BLaER1 treated with 17β-estradiol and CSF1 and Interleukin-3, amounts not matched to agents 10 nM and 100 nM (cell line): ENCODE measurements around the gene SELENOI.

Experiments used
- H3K27ac ChIP-seq, 11 experiments: shearing (Covaris generic); formaldehyde crosslinking; 2 replicates each; pipeline ENCODE4 v1.8.1; 2022
- H3K27me3 ChIP-seq, 11 experiments: shearing (Covaris generic); formaldehyde crosslinking; 2 replicates each; pipeline ENCODE4 v1.8.1; 2022
- H3K36me3 ChIP-seq, 11 experiments: shearing (Covaris generic); formaldehyde crosslinking; 2 replicates each; pipeline ENCODE4 v1.8.1; 2022
- H3K4me1 ChIP-seq, 10 experiments: shearing (Covaris generic); formaldehyde crosslinking; 2 replicates each; pipeline ENCODE4 v1.8.1; 2022
- H3K4me2 ChIP-seq, 11 experiments: shearing (Covaris generic); formaldehyde crosslinking; 2 replicates each; pipeline ENCODE4 v1.8.1; 2022
- H3K4me3 ChIP-seq, 10 experiments: shearing (Covaris generic); formaldehyde crosslinking; 2 replicates each; pipeline ENCODE4 v1.8.1; 2022
- H3K9ac ChIP-seq, 11 experiments: shearing (Covaris generic); formaldehyde crosslinking; 2 replicates each; pipeline ENCODE4 v1.8.1; 2022
- H3K9me3 ChIP-seq, 11 experiments: shearing (Covaris generic); formaldehyde crosslinking; replicated peaks in 1 of 11; 2 replicates each; pipeline ENCODE4 v1.8.1; 2022
- H4K20me1 ChIP-seq, 11 experiments: shearing (Covaris generic); formaldehyde crosslinking; 2 replicates each; pipeline ENCODE4 v1.8.1; 2022
- Cebpa-rat ChIP-seq, 11 experiments: shearing (Covaris generic); IDR thresholded peaks; 2 replicates each; pipeline ENCODE4 v1.8.1; 2022

The SELENOI gene

GRCh38 chr2:26407526-26407925 lies 61.6 kb downstream of the SELENOI start:
- Histone ChIP-seq H3K4me1 (peaks cover 0 to 6% (median 0%) of the 10 kb centered on the region in 10 experiments; a peak in 1 of 20 replicates), H3K36me3 (no peaks in the 10 kb centered on the region), H3K4me2 (no peak overlapping the region), H3K9ac (no peak overlapping the region), H3K27me3 (peaks cover 0 to 3% (median 0%) of the 10 kb centered on the region in 11 experiments; a peak in 2 of 22 replicates), H3K27ac (no peak overlapping the region), H3K4me3 (no peak overlapping the region), H4K20me1 (no peaks in the 10 kb centered on the region), H3K9me3 (no peaks in the 10 kb centered on the region)
- TF ChIP-seq Cebpa-rat (IDR thresholded peaks at IDR 0.05): no peak

GRCh38 chr2:26409785-26410184 lies 63.8 kb downstream of the SELENOI start:
- TF ChIP-seq Cebpa-rat (IDR thresholded peaks at IDR 0.05): no peak
- no peak overlapping the region for H3K4me3 ChIP-seq
- no peaks in the 10 kb centered on the region for H3K9me3 ChIP-seq
- no peaks in the 10 kb centered on the region for H4K20me1 ChIP-seq
- no peaks in the 10 kb centered on the region for H3K36me3 ChIP-seq
- no peak overlapping the region for H3K4me2 ChIP-seq
- H3K27ac ChIP-seq: no peak overlapping the region
- H3K9ac ChIP-seq: no peak overlapping the region
- H3K27me3 ChIP-seq: no peaks in the 10 kb centered on the region
- H3K4me1 ChIP-seq: peaks cover 0 to 6% (median 0%) of the 10 kb centered on the region in 10 experiments; a peak in 1 of 20 replicates

GRCh38 chr2:26410764-26411243 lies 64.9 kb downstream of the SELENOI start:
- Histone ChIP-seq H3K36me3 (no peaks in the 10 kb centered on the region), H3K4me3 (no peak overlapping the region), H4K20me1 (no peaks in the 10 kb centered on the region), H3K9ac (no peak overlapping the region), H3K9me3 (no peaks in the 10 kb centered on the region), H3K27ac (no peak overlapping the region), H3K4me2 (no peak overlapping the region), H3K27me3 (no peaks in the 10 kb centered on the region), H3K4me1 (peaks cover 0 to 6% (median 0%) of the 10 kb centered on the region in 10 experiments; a peak in 1 of 20 replicates)
- TF ChIP-seq Cebpa-rat (IDR thresholded peaks at IDR 0.05): no peak

- no peak for TF ChIP-seq Cebpa-rat (IDR thresholded peaks at IDR 0.05)
- no peaks in the 10 kb centered on the region for H4K20me1 ChIP-seq
Measured at GRCh38 chr2:26411419-26411818, 65.5 kb downstream of the SELENOI start.

GRCh38 chr2:26412091-26412673 lies 66.2 kb downstream of the SELENOI start:
- Histone ChIP-seq H3K27ac (peak overlapping the region in 3 of 11 experiments; percentile 1 to 32 (median 25); a peak in 4 of 22 replicates), H3K9ac (no peak overlapping the region), H3K36me3 (no peaks in the 10 kb centered on the region), H4K20me1 (no peaks in the 10 kb centered on the region), H3K4me3 (no peak overlapping the region), H3K4me1 (peaks cover 0 to 6% (median 0%) of the 10 kb centered on the region in 10 experiments; a peak in 1 of 20 replicates), H3K9me3 (no peaks in the 10 kb centered on the region), H3K27me3 (no peaks in the 10 kb centered on the region), H3K4me2 (peak overlapping the region in 3 of 11 experiments; percentile 1 to 32 (median 12); a peak in 2 of 22 replicates)
- no peak for TF ChIP-seq Cebpa-rat (IDR thresholded peaks at IDR 0.05)

More at GRCh38 chr2:26411419-26411818, 65.5 kb downstream of the SELENOI start:
- Histone ChIP-seq H3K4me1 (peaks cover 0 to 6% (median 0%) of the 10 kb centered on the region in 10 experiments; a peak in 1 of 20 replicates), H3K27me3 (no peaks in the 10 kb centered on the region), H3K9ac (no peak overlapping the region), H3K4me3 (no peak overlapping the region), H3K4me2 (no peak overlapping the region), H3K9me3 (no peaks in the 10 kb centered on the region), H3K27ac (no peak overlapping the region; a peak in 1 of 22 replicates), H3K36me3 (no peaks in the 10 kb centered on the region)

- H3K9ac ChIP-seq: no peak overlapping the region
- no peaks in the 10 kb centered on the region for H3K9me3 ChIP-seq
- H3K27ac ChIP-seq: no peak overlapping the region
- H3K4me2 ChIP-seq: no peak overlapping the region
- H3K4me1 ChIP-seq: peaks cover 0 to 6% (median 0%) of the 10 kb centered on the region in 10 experiments; a peak in 1 of 20 replicates
- H3K4me3 ChIP-seq: no peak overlapping the region
- no peaks in the 10 kb centered on the region for H4K20me1 ChIP-seq
- H3K36me3 ChIP-seq: no peaks in the 10 kb centered on the region
- TF ChIP-seq Cebpa-rat (IDR thresholded peaks at IDR 0.05): no peak
- H3K27me3 ChIP-seq: no peaks in the 10 kb centered on the region
Measured at GRCh38 chr2:26414311-26414710, 68.4 kb downstream of the SELENOI start.

GRCh38 chr2:26421961-26422360 lies 76.0 kb downstream of the SELENOI start:
- no peaks in the 10 kb centered on the region for H3K27me3 ChIP-seq
- H3K27ac ChIP-seq: no peak overlapping the region
- TF ChIP-seq Cebpa-rat (IDR thresholded peaks at IDR 0.05): no peak
- no peak overlapping the region for H3K4me3 ChIP-seq
- no peaks in the 10 kb centered on the region for H3K36me3 ChIP-seq
- no peak overlapping the region for H3K4me2 ChIP-seq
- H3K9me3 ChIP-seq: no peaks in the 10 kb centered on the region
- H3K4me1 ChIP-seq: peaks cover 0 to 9% (median 3%) of the 10 kb centered on the region in 10 experiments; a peak in 4 of 20 replicates
- no peaks in the 10 kb centered on the region for H4K20me1 ChIP-seq
- no peak overlapping the region for H3K9ac ChIP-seq

- Histone ChIP-seq H3K4me3 (no peak overlapping the region), H3K9ac (no peak overlapping the region), H3K27ac (no peak overlapping the region), H3K9me3 (no peaks in the 10 kb centered on the region), H3K27me3 (no peaks in the 10 kb centered on the region), H3K4me1 (peaks cover 0 to 9% (median 3%) of the 10 kb centered on the region in 10 experiments; a peak in 4 of 20 replicates), H4K20me1 (no peaks in the 10 kb centered on the region), H3K4me2 (peak overlapping the region in 7 of 11 experiments; percentile 3 to 25 (median 12); a peak in 4 of 22 replicates), H3K36me3 (no peaks in the 10 kb centered on the region)
- no peak for TF ChIP-seq Cebpa-rat (IDR thresholded peaks at IDR 0.05)
Measured at GRCh38 chr2:26422947-26423629, 77.1 kb downstream of the SELENOI start.

- no peak for TF ChIP-seq Cebpa-rat (IDR thresholded peaks at IDR 0.05)
- Histone ChIP-seq H3K9ac (no peak overlapping the region), H3K36me3 (no peaks in the 10 kb centered on the region), H3K27me3 (no peaks in the 10 kb centered on the region), H3K4me2 (peak overlapping the region in 6 of 11 experiments; percentile 3 to 25 (median 11); a peak in 4 of 22 replicates), H3K4me1 (peaks cover 0 to 9% (median 3%) of the 10 kb centered on the region in 10 experiments; a peak in 4 of 20 replicates), H3K4me3 (no peak overlapping the region), H4K20me1 (no peaks in the 10 kb centered on the region), H3K27ac (no peak overlapping the region), H3K9me3 (no peaks in the 10 kb centered on the region)
Measured at GRCh38 chr2:26423750-26424149, 77.8 kb downstream of the SELENOI start.
